NAMALWA (cell line): ENCODE results near the gene N4BP2L1.

Experiments
- DNase-seq: peaks from one replicate; pipeline ENCODE4 v3.0.0-alpha.2; 2015; ENCODE audit warnings: low spot score

The N4BP2L1 gene

DNA sequence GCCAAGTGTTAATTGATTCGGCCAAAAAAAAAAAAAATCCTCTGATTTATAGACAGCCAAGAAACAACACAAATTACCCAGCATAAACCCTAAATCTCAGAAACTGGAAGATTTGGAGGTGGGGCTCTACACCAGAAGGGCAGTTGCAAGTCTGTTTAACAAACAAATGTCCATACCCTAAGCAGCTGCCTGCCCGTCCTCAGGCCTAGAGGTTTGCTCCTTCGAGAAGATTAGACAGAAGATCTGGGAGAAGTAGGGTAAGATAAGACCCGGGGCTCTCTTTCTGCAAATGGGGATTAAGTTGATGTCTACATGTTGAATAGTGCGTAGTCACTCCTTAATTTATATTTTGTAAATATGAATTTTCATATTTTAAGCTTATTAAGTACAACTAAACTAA, 3.4 kb upstream of the N4BP2L1 start:
- no peak for DNase-seq

DNA sequence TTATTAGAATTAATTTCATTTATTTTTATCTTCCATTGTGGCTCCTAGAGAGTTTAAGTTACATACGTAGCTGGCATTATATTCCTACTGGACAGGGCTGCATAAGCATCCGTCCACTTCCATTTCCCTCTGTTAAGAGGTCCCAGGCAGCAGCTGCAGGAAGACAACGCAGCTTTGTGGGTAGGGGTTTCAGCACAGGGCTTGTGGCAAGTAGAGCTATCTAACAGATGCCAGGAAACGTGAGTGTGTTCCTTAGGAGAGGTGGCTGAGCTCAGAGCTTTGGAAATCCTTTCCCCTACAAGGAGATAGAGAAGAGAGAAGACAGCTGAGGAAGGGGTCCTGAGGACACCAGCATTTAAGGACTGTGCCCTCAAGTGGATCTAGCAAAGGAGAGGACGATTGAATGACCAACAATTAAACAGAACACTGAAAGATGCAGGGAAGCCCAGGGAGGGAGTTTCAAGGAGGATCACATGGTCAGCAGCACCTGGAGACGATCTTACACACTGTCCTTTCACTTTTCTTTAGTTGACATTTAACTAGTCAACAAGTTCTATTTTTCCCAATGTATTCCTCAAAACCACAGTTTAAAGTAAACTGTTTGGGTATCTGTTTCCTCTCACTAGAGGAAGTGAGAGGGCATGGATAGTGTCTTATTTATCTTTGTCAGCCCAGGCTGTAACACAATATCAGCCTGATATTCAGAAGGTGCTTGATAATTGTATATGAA, 2.3 kb upstream of the N4BP2L1 start:
- DNase-seq: no peak

DNA sequence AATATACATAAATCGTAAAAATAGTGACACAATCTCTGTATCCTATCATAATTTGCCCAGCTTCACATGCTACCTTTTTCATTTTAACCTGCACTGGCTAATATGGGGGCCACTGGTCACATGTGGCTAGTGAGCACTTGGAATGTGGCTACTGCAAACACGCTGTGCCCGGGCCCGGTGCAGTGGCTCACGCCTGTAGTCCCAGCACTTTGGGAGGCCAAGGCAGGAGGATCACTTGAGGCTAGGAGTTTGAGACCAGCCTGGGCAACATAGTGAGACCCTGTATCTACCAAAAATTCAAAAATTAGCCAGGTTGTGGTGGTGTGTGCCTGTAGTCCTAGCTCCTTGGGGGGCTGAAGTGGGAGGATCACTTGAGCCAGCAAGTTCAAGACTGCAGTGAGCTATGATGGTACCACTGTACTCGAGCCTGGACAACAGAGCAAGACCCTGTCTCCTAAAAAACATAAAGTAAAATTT, 1.5 kb upstream of the N4BP2L1 start:
- no peak for DNase-seq

DNA sequence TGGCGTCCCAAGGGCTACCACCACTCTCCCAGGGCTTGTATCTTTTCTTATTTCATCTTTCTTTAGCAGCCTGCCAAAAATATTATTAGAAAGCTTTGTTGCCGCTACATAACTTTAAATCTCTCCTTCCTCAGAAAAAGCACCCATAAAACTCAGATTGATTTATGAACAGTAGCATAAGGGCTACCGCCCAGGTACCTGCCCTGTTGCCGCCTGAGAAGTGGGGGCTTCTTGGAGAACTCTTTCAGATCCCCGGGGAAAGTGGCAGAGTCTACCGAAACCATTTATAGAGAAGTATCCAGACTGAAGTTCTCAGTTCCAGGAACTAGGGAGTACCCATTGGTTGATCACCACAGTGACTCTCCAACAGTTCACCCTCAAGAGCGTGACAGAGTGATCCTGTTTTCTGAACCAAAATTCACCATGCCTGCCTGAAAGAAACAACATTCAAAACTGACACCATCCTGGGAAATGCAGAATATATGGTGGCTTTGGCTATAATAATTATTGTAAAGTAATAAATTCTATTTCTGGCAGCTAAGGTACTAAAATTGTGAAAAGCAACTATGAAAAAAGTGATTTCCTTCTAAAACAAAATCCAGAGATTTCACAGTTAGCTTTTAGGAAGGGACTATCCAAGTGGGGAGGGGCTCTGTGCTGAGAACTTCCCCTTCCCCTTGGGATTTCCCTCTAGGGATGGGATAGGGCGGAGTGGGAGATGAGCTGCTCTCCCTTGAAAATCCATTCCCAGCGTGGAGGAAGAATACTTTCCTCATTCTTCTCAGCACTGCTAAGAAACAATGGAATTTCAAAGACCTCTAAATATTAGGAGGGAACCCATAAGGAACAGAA, 877 bp upstream of the N4BP2L1 start:
- DNase-seq: peak; percentile 42

DNA sequence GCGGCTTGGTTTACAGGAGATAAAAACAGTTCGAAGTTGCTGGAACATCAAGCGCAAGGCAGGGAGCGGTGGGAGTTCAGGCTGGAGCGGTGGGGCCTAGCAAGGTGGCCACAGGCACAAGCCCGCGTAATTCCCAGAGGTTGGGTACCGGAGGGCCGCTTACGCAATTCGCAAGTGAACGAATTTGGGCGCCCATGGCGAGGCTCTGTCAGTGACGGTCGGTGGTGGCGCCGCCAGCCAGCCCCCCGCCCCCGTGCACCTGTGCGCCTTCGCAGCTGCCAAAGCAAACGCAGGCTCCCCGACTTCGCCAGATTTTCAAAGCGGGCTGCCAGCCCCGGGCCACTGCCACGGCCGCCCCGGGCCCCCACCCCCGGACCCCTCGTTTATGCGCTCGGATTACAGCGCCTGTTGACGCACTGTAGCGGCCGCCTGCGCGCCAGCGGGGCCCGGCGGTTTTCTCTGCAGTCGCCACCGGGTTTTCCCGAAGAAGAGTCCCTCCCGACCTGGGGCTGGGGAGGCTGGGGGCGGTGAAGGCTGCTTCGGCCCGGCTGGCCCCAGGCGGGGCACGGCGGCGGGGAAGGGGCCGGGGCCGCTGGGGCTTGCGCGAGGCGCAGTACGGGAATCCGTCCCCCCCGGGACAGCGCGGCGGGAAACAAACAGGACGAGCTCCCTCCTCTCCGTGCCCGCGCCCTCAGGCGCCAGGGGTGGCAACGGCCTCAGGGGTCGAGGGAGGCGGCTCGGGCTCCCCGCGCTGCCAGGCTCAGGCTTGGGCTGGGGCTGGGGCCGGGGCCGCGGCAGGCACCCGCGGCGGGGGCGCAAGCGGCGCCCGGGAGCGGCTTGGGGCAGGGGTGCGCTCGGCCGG, 709 bp downstream of the N4BP2L1 start:
- peak; percentile 79 for DNase-seq

DNA sequence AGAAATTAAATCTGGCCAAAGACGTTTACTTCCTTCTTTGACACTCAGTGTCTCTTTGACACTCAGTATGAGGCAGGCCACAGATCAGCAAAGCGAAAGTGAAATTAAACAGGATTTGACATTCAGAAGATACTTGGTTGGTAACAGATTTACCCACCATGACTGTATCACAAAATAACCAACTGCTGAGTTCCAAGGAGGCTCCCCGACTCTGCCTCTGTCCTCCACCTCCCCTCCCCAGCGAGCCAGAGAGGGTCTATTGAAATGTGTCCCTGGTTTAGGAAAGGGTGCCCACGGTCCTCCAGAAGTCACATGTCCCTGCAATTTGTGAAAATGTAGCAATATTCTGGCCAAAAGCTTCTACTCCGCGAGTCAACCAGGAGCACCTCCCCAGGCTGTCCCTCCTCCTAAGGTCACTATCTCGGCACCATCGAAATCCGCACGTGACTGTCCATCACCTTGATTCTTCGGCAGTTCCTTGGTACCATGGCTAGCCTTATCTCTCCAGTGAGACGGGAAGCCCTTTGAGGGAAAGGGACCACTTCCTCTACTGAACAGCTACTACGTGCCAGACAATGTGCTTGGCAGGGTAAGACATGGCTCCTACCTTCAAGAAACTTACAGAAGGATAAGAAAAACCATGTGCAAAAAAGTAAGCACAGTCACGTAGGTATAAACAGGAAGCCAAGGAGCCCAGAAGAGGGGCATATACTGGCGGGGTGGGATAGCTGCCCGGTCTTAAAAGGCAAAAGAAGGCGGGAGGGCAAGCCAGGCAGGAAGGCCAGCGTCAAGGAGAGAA, 1.5 kb downstream of the N4BP2L1 start:
- DNase-seq: peak; percentile 90

DNA sequence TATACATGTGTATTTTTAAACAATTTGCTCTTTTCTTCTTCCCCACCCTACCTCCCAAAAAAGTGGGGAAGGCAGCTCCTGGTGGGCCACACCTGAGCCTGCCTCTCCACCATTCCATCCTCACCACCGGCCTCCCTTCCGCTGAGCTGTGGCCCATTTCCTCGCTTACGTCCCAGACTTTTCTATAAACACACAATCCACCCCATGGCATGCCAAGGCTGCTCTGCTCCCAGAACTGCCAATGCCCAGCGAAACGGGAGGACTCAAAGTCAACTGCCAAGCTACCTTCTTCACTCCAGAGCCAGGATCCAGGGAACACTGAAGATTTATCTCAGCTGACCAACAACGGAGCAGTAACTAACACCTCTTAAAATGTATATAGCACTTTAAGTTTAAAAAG, 2.8 kb downstream of the N4BP2L1 start:
- DNase-seq: no peak

DNA sequence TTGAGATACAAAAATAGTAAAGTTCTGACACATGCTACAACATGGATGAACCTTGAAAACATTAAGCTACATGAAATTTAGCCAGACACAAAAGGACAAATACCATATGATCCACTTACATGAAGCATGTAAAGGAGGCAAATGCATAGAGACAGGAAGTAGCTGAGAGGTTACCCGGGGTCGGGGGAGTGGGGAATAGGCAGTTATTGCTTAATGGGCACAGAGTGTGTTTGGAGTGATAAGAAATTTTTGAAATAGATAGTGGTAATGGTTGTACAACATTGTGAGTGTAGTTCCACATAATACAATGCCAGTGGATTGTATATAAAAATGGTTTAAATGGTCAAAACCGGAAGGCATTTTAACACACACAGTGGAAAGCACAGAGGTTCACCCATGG, 4.3 kb downstream of the N4BP2L1 start:
- DNase-seq: no peak

DNA sequence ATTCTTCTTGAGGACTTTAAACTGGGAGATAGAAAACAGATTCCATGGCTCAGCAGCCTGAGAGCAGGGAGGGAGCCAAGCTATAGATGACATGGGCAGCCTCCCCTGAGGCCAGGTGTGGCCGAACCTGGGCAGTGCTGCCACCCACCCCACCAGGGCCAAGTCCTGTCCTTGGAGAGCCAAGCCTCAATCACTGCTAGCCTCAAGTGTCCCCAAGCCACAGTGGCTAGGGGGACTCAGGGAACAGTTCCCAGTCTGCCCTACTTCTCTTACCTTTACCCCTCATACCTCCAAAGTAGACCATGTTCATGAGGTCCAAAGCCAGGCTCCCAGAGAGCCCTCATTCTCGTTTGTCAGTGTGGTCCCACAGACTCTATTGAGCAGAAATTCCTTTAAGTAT, 8.1 kb downstream of the N4BP2L1 start:
- no peak for DNase-seq

DNA sequence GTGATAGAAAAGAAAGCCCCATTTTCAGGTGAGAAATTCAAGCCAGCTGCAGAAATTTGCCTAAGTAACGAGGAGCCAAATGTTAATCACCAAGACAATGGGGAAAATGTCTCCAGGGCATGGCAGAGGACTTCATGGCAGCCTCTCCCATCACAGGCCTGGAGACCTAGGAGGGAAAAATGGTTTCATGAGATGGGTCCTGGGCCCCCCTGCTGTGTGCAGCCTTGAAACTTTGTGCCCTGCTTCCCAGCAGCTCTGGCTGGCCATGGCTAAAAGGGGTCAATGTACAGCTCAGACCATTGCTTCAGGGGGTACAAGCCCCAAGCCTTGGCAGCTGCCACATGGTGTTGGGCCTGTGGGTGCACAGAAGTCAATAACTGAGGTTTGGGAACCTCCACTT, 9.9 kb downstream of the N4BP2L1 start:
- no peak for DNase-seq

DNA sequence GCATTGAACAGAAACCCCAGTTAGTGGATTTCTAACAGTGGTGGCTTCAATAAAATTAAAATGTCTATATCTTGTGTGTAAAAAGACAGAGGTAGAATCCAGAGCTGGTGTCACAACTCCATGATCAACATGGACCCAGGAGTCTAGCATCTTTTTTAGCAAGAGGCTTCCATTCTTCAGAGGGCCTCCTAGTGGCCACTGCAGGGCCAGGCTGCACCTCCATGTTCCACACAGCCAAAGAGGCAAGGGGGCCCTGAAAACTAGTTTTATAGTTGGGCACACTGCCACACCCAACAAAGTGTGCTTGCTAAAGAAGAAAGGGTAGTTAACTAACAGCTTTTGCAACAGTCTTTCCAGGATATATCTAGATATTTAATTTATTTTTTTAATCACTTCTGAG, 12.9 kb downstream of the N4BP2L1 start:
- peak; percentile 48 for DNase-seq

DNA sequence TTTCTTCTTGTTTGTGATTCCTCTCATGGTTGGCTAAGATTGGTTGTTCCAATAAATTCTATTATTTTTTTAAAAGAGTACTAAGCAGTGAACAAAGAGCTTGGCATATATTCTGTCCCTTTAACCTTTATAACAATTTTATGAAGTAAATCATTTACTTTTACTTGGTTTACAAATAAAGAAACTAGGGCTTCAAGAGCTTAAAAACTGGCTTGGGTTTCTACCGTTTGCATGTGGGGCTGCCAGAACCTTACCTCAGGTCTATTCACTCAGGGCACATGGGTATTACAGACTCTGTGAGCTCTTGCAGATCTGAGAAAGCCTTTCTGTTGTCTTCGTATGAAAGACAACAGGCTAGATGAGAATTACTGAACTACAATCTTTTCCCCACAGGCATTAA, 13.3 kb downstream of the N4BP2L1 start:
- DNase-seq: no peak

DNA sequence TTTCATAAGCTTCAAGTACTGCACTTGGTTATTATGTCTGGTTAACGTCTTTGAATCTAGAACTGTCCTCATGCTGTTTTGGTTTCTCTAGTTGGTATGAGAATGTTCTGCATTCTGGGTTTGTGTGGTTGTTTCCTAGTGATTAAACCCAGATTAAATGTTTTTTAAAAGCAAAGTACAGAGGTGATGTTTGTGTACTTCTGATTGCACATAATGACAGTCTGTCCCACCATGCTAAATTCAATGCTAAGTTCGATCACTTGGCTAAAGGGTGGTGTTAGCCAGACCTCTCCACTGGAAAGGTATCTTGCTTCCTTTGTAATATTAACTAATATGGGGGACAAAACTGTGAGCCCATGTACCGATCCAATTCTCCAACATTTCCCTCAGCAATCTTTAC, 14.6 kb downstream of the N4BP2L1 start:
- no peak for DNase-seq

DNA sequence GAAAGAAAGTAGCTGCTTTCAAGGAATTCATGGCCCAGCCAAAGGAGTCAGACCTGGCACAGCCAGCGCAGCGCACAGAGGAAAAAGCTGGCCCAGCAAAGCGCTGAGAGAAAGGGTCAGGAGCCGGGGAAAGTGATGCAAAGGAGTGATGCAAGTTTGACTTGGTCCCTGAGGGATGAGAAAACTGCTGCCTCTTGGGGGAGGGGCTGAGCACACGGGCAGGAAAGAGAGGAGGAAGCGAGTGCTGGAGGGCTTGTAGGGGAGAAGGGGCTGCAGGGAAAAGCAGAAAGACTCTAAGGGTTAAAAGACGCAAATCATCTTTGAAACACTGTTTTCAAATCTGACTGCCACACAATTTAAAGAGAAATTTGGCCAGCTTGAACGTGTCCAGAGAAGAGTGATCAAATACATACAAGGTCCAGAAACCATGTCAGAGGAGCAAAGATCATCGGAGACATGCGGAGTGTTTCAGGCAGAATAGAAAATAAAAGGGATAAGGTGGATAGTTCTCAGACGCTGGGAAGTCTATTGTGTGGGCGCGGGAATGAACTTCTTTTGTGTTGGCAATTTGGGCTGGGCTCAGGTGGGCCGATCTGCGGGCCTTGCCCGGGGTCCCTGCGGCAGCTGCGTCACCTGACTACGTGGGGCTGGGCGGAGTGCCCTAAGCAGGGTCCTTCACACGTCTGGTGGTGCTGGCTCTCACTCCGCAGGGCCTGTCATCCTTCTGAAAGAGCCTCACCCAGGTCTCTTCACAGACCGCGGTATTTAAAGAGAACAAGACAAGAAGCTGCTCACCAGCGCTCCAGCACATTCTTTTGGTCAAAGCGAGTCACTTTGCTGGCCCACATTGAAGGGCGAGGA, 18.1 kb downstream of the N4BP2L1 start:
- no peak for DNase-seq

DNA sequence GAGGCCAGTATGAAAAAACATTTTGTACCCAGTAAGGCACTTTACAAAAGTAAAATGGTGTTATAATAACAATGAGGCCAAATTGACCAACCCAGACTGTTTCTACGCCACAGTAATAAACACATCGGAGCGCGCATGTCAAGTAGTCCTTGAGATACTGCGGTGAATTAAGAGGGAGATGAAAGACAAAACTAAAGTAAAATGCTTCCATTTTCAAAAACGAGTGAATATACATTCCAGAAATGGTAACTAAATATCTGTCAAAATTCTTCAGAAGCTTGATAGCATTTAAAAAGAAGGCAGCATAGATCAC, 19.0 kb downstream of the N4BP2L1 start:
- DNase-seq: no peak

DNA sequence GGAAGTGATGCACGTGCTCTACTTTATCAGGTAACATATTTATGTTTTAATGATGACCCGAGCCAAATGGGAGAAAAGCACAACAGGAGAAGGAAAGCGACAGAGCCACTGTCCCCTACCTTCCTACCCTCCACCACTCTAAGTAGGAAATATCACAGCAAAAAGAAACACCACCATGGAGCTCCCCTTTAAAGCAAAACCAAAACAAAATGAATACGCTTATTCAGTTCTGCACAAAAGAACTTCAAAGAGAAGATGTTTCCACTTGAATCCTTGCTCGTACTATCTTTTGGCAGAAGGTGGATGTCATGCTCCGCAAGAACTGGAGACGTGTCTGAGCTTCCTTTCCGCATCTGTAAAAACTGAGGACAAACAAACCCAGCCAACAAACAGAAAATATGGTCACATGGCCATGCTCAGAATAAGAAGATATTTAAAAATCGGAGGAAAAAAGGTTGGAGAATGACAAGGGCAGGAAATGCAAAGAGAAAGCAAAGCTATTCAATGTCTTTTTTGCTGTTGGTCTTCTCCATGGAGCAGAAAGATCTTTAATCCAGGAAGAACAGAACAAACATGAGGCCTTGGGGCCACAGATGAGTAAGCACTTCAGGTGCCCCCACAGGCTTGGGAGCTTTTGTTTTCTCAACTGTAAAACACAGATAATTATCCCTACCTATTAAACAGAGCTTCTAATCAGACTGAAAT, 19.5 kb downstream of the N4BP2L1 start:
- no peak for DNase-seq

DNA sequence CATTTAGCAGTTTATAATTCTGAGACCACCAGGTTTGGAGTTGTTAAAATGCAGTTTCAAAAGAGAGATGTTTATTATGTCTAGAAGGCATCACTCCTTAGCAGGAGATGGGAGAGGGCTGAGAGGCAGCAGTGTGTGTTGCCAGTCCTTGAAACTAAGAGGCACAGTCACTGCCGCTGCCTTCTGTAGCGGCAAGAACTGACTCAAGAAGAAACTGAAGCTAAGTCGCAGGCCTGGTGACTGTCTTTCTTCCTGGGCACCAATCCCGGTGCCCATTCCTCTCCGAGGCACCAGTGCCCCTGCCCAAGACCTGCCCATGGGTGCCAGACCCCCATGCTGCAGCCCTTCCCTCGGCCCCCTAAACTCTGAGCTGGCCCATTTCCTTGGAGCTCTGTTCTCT, 20.1 kb downstream of the N4BP2L1 start:
- DNase-seq: no peak

DNA sequence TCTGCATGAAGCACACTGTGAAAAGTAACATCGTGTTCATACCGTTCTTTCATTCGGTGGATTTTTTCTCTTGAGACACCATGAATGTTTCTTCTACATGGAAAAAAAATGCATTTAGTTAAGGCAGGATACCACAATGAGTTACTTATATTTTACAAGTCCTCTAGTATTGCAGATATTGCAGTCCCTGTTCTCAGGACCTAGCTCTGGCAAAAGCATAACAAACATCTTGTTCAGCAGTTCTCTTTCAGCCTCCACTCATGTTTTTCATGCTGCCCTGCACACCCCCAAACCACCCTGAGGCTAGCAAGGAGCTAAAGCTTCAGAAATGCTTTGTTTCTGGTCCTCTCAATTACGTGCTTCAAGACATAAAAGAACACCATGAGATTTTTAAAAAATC, 24.8 kb downstream of the N4BP2L1 start:
- no peak for DNase-seq

DNA sequence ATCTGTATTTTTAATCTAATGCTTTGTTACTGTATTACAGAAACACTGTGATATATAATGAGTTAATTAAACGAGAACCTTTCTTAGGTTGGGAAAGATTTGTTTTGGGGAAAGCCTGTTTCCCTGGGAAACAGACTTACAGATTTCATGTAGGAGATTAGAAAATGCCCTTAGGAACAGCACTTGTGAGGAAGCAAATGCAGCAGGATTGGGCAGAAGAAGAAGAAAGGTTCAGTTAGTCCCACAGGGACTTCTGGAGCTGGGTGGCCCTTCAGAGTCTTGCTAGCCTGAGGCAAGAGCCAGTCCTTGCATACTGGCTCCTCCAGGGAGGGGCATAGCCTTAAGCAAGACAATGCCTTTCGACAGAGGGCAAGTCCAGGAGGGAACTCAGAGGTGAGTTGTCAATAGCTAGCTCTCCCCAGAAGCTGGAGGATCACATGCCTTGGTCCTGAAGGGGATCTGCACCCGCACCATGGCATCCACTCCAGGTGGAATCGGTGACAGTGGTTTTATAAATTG, 36.8 kb downstream of the N4BP2L1 start:
- DNase-seq: no peak

DNA sequence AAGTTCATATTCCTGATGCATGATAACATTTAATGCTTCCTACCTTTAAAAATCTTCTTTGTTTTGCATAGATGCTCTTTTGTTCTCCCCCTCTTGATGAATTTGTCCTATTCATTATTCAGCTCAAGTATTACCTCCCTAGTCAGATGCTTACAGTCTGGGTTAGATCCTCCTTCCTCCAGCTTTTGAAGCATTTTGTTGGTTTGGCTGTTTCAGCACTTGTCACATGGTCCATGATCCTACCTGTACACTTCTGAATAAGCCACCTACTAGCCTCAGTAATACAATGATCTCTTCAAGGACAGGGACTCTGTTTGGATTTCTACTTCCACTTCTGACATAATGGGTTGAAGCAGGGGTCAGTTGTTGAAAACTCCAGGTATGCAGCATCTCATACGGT, 37.4 kb downstream of the N4BP2L1 start:
- no peak for DNase-seq
